PC-3 (cell line): ENCODE data around the gene IFT172. TPM values are rescaled to one million over a fixed set of nuclear protein-coding genes. Genes with fewer than 3 reads are reported as not detected.
A peak's percentile ranks its signal among the peaks of the same experiment; 100 is the strongest.

ENCODE experiments used
- ATAC-seq: fragments of 200-7000 bp; cut with Tn5 transposase; 2 replicates; pipeline ENCODE4 v1.9.1; 2020; ENCODE audit warnings: mild to moderate bottlenecking, moderate library complexity
- BruUV-seq: library from RNA; stranded (reverse); fragments of 400-500 nt; replicated peaks from 2 replicates; lab custom pipeline; 2021; lab: Mats Ljungman, UMichigan
- CTCF ChIA-PET: fragments of 300-600 bp; sonication (Branson Sonifier 250); formaldehyde crosslinking; loops from one replicate; lab custom pipeline; 2022; ENCODE audit warnings: antibody characterized with exemption; lab: Charles Lee
- POLR2A ChIA-PET: fragments of 300-600 bp; sonication (Branson Sonifier 250); formaldehyde crosslinking; loops from one replicate; lab custom pipeline; 2022; ENCODE audit warnings: antibody characterized with exemption; ENCODE audit not compliant: unreplicated experiment; lab: Charles Lee
- DNase-seq: peaks from one replicate; pipeline ENCODE4 v3.0.0-alpha.2; 2015
- H2AFZ ChIP-seq: fragments of 300-600 bp; sonication (generic); 2 replicates; pipeline ENCODE4 v1.6.0; 2016; ENCODE audit warnings: antibody characterized with exemption, low read length
- H3F3A ChIP-seq: fragments of 300-600 bp; sonication (generic); one replicate; pipeline ENCODE4 v1.6.0; 2017; ENCODE audit warnings: antibody characterized with exemption, low read length, control low read depth, mild to moderate bottlenecking; ENCODE audit not compliant: unreplicated experiment
- H3K27ac ChIP-seq: fragments of 300-600 bp; sonication (generic); 2 replicates; pipeline ENCODE4 v1.5.1; 2016; ENCODE audit warnings: mild to moderate bottlenecking, low read length
- H3K27me3 ChIP-seq: fragments of 300-600 bp; sonication (generic); 2 replicates; pipeline ENCODE4 v1.6.1; 2016; ENCODE audit warnings: low read length, mixed read lengths
- H3K36me3 ChIP-seq: fragments of 300-600 bp; sonication (generic); 2 replicates; pipeline ENCODE4 v1.6.1; 2016; ENCODE audit warnings: low read depth, mixed run types, low read length, mixed read lengths
- H3K4me1 ChIP-seq: fragments of 300-600 bp; sonication (generic); 2 replicates; pipeline ENCODE4 v1.5.1; 2016; ENCODE audit warnings: low read length; ENCODE audit not compliant: insufficient read depth
- H3K4me2 ChIP-seq: fragments of 300-600 bp; sonication (generic); 2 replicates; pipeline ENCODE4 v1.6.0; 2016; ENCODE audit warnings: low read length
- H3K4me3 ChIP-seq: fragments of 300-600 bp; sonication (generic); 2 replicates; pipeline ENCODE4 v1.5.1; 2016; ENCODE audit warnings: mild to moderate bottlenecking, low read length, mixed read lengths
- H3K79me2 ChIP-seq: fragments of 300-600 bp; sonication (generic); 2 replicates; pipeline ENCODE4 v1.6.1; 2017; ENCODE audit warnings: low read length, mixed read lengths
- H3K9ac ChIP-seq: fragments of 300-600 bp; sonication (generic); 2 replicates; pipeline ENCODE4 v1.6.0; 2016; ENCODE audit warnings: mild to moderate bottlenecking, low read length
- H3K9me2 ChIP-seq: fragments of 300-600 bp; sonication (generic); replicated peaks from 2 replicates; pipeline ENCODE4 v1.6.1; 2016; ENCODE audit warnings: mixed run types, low read length, mixed read lengths
- H3K9me3 ChIP-seq: fragments of 300-600 bp; sonication (generic); 2 replicates; pipeline ENCODE4 v1.6.1; 2016; ENCODE audit warnings: low read length, mixed read lengths
- H4K20me1 ChIP-seq: fragments of 300-600 bp; sonication (generic); 2 replicates; pipeline ENCODE4 v1.6.1; 2016; ENCODE audit warnings: low read length, mixed read lengths
- EZH2 ChIP-seq: fragments of 300-600 bp; sonication (generic); IDR thresholded peaks from one replicate; pipeline ENCODE4 v1.6.1; 2017; ENCODE audit warnings: antibody characterized with exemption, mild to moderate bottlenecking, low read length; ENCODE audit not compliant: unreplicated experiment
- EZH2phosphoT487 ChIP-seq: fragments of 300-600 bp; sonication (generic); IDR thresholded peaks from 2 replicates; pipeline ENCODE4 v1.6.1; 2018; ENCODE audit warnings: mild to moderate bottlenecking, antibody characterized with exemption, low read length, borderline replicate concordance
- intact Hi-C: fragments of 100-400 bp; cut with micrococcal nuclease; formaldehyde crosslinking; loops from 2 replicates; pipeline ENCODE4 v1.9.0; 2023
- total RNA-seq: library from RNA; depleted of rRNA; stranded (reverse); fragments of >200 nt; gene quantifications from 2 replicates; pipeline ENCODE4 v1.2.3, GENCODE V29; 2014
- TF ChIP-seq, protein P1 (sequence below): fragments of 300-600 bp; sonication (generic); conservative IDR thresholded peaks from 2 replicates; pipeline ENCODE4 v1.5.1; 2017; ENCODE audit warnings: antibody characterized with exemption, low read depth, mild to moderate bottlenecking, low read length

Gene IFT172
- total RNA-seq, 1 experiment from 2014 or later = 22.9 TPM

DNA sequence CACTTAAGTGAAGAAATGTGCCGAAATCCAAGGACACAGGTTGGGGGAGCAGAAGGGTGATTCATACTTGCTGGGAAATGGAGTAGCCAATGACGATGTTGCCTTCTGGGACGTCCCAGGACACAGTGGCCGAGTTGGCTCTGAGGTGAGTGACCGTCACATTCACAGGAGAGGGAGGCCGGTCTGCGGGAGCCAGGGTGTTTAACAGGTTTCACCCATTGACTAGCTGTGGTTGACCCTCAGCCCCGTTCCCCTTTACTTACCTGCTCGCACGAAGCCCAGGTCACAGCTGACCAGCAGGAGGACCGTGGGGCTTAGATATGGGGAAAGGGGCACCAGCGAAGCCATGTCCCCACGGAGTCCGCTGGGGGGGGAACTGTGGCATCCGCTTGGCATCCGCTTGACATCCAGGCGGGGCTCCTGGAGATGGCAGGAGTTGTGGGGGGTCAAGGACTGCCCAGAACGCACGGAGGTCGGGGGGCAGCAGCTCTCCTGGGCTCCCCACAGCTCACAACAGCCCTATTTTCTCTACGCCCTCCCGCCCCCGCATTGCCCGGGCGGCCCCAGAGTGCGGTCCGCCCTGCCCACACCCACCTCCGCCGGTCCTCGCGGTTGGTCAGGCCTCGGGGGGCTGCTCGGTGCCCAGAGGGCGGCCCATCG, 4.9 kb upstream of the IFT172 start:
- peak overlapping the region; percentile 100; the same call in 1 of the 2 replicates for H2AFZ ChIP-seq
- H3K27ac ChIP-seq = no peak overlapping the region
- H3F3A ChIP-seq = no peaks in the 10 kb centered on the region
- peak overlapping the region; percentile 100 for H3K4me2 ChIP-seq
- ATAC-seq (0 out of 2 replicates have a peak, but pooled peaks have one; percentile 3), DNase-seq (no peak)
- no peaks in the 10 kb centered on the region for H4K20me1 ChIP-seq
- no peaks in the 10 kb centered on the region for H3K9me3 ChIP-seq
- H3K4me1 ChIP-seq = peaks cover 9% of the 10 kb centered on the region; the same call in 1 of the 2 replicates
- TF ChIP-seq EZH2 = no peak
- TF ChIP-seq, protein P1, sequence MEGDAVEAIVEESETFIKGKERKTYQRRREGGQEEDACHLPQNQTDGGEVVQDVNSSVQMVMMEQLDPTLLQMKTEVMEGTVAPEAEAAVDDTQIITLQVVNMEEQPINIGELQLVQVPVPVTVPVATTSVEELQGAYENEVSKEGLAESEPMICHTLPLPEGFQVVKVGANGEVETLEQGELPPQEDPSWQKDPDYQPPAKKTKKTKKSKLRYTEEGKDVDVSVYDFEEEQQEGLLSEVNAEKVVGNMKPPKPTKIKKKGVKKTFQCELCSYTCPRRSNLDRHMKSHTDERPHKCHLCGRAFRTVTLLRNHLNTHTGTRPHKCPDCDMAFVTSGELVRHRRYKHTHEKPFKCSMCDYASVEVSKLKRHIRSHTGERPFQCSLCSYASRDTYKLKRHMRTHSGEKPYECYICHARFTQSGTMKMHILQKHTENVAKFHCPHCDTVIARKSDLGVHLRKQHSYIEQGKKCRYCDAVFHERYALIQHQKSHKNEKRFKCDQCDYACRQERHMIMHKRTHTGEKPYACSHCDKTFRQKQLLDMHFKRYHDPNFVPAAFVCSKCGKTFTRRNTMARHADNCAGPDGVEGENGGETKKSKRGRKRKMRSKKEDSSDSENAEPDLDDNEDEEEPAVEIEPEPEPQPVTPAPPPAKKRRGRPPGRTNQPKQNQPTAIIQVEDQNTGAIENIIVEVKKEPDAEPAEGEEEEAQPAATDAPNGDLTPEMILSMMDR = no peak
- TF ChIP-seq EZH2phosphoT487 = no peak
- TSS peak; percentile 26 for BruUV-seq
- ChIA-PET CTCF (no interaction called here), POLR2A (no interaction called here)
- H3K4me3 ChIP-seq = peak overlapping the region; percentile 89
- H3K9ac ChIP-seq = no peak overlapping the region
- H3K36me3 ChIP-seq = no peaks in the 10 kb centered on the region
- intact Hi-C loops = no loop called here
- H3K79me2 ChIP-seq = no peaks in the 10 kb centered on the region
- H3K9me2 ChIP-seq = no peaks in the 10 kb centered on the region
- no peaks in the 10 kb centered on the region for H3K27me3 ChIP-seq

DNA sequence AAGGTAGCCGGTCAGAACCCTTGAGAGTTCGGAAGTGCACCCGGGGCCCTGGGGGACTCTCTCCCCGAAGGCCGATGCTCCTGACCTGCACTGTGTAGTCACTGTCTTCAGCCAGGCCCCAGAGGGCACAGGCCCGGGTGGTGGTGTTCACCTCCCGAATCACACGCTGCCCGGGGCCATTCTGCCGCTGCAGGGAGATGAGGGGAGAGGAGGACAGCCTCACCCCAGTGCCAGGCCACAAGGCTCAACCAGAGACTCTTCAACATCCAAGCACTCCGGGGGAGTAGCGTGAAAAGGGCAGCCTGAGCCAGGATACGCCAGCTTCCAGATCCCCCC, 4.4 kb upstream of the IFT172 start:
- ChIA-PET POLR2A (no interaction called here), CTCF (no interaction called here)
- Histone ChIP-seq H3K9ac (no peak overlapping the region), H3K9me2 (no peaks in the 10 kb centered on the region), H3K4me2 (no peak overlapping the region), H3K9me3 (no peaks in the 10 kb centered on the region), H3K4me1 (peaks cover 12% of the 10 kb centered on the region), H3K4me3 (no peak overlapping the region), H4K20me1 (no peaks in the 10 kb centered on the region), H3K27me3 (no peaks in the 10 kb centered on the region), H3K36me3 (no peaks in the 10 kb centered on the region), H3K79me2 (no peaks in the 10 kb centered on the region), H3K27ac (no peak overlapping the region), H2AFZ (no peak overlapping the region), H3F3A (no peaks in the 10 kb centered on the region)
- TF ChIP-seq, protein P1 = no peak
- TF ChIP-seq EZH2phosphoT487 = no peak
- no TSS peak for BruUV-seq
- no peak for ATAC-seq
- intact Hi-C loops = no loop called here
- DNase-seq = no peak

DNA sequence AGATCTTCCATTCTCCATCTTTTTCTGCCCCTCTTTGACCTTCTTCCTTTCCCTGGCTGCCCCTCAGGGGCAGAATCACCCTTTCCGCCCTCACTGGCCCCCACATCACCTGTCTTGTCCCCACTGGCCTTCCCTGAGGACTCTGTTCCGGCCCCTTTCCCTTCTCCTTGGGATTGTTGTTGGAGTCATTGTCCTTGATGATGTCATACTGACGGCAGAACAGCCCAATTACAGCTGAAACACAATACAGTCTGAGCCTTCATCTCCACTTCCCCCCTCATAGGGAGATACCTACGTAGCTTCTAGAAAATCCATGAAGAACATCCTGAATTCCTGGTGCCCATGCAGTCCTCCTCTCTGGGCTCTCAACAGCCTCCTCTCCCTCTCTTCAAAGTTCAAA, 3.0 kb upstream of the IFT172 start:
- Histone ChIP-seq H3K27ac (no peak overlapping the region), H3K4me2 (no peak overlapping the region), H4K20me1 (no peaks in the 10 kb centered on the region), H3K9me2 (no peaks in the 10 kb centered on the region), H3F3A (no peaks in the 10 kb centered on the region), H3K4me3 (no peak overlapping the region), H3K9ac (no peak overlapping the region), H3K36me3 (no peaks in the 10 kb centered on the region), H3K4me1 (peaks cover 16% of the 10 kb centered on the region), H2AFZ (no peak overlapping the region), H3K27me3 (no peaks in the 10 kb centered on the region), H3K79me2 (0 out of 2 replicates have a peak, but pooled peaks cover 5% of the 10 kb centered on the region), H3K9me3 (no peaks in the 10 kb centered on the region)
- no peak for DNase-seq
- POLR2A ChIA-PET = no interaction called here
- TF ChIP-seq EZH2phosphoT487 = no peak
- BruUV-seq = no TSS peak
- CTCF ChIA-PET = no interaction called here
- intact Hi-C loops = no loop called here
- ATAC-seq = no peak
